Measurements from ENCODE around the gene GPC6. TPM values are rescaled to one million over a fixed set of nuclear protein-coding genes. Genes with fewer than 3 reads are reported as not detected.
A peak's percentile ranks its signal among the peaks of the same experiment; 100 is the strongest.

Gene GPC6
- total RNA-seq, 1 donor: 77.8 TPM

GRCh38 chr13:94239135-94239534 lies 1012.5 kb downstream of the GPC6 start:
- Histone ChIP-seq H3K4me2 (ENCODE audit: insufficient read depth, low read length) (no peak overlapping the region), H3K79me2 (ENCODE audit: insufficient read depth, low read length) (no peaks in the 10 kb centered on the region), H3K36me3 (ENCODE audit: insufficient read depth, low read length) (no peaks in the 10 kb centered on the region), H4K20me1 (ENCODE audit: insufficient read depth, low read length) (no peaks in the 10 kb centered on the region), H3K9me3 (ENCODE audit: low read depth, low read length) (no peaks in the 10 kb centered on the region), H3K4me3 (ENCODE audit: insufficient read depth, low read length) (no peak overlapping the region), H3K4me1 (ENCODE audit: insufficient read depth, low read length) (peaks cover 18% of the 10 kb centered on the region), H2AFZ (ENCODE audit: low read length) (no peak overlapping the region), H3K27ac (ENCODE audit: low read depth, low read length) (peak overlapping the region; percentile 27), H3K27me3 (ENCODE audit: insufficient read depth, low read length) (no peaks in the 10 kb centered on the region)
- no peak for TF ChIP-seq CTCF (IDR thresholded peaks at IDR 0.05; ENCODE audit: extremely low read depth, low read depth, low read length)
- DNase-seq (ENCODE audit: insufficient read length, low spot score, missing footprints): peak; percentile 44

DNA sequence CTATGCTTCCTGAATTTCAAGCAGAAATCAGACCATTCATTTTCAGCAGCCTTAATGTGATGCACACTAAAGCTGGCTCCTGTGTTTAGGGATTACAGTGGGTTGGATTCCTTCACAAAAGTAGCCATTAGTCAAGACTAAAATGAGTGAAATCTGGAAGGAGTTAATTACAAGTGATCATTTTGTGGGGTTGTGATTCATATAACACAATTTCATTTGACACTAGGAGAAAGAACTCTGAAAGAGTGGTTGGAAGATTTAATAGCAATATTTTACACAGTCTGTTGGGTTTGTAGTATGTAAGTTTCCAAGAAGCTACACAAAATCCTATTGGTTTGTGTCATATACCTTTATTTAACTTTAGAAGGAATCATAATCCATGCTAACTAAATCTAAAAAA lies 1015.9 kb downstream of the GPC6 start:
- Histone ChIP-seq H3K4me2 (ENCODE audit: insufficient read depth, low read length) (no peak overlapping the region), H3K36me3 (ENCODE audit: insufficient read depth, low read length) (no peaks in the 10 kb centered on the region), H3K4me1 (ENCODE audit: insufficient read depth, low read length) (peaks cover 11% of the 10 kb centered on the region), H3K27ac (ENCODE audit: low read depth, low read length) (no peak overlapping the region), H4K20me1 (ENCODE audit: insufficient read depth, low read length) (no peaks in the 10 kb centered on the region), H3K4me3 (ENCODE audit: insufficient read depth, low read length) (no peak overlapping the region), H2AFZ (ENCODE audit: low read length) (no peak overlapping the region), H3K27me3 (ENCODE audit: insufficient read depth, low read length) (no peaks in the 10 kb centered on the region), H3K79me2 (ENCODE audit: insufficient read depth, low read length) (no peaks in the 10 kb centered on the region), H3K9me3 (ENCODE audit: low read depth, low read length) (no peaks in the 10 kb centered on the region)
- no peak for TF ChIP-seq CTCF (IDR thresholded peaks at IDR 0.05; ENCODE audit: extremely low read depth, low read depth, low read length)
- no peak for DNase-seq (ENCODE audit: insufficient read length, low spot score, missing footprints)

DNA sequence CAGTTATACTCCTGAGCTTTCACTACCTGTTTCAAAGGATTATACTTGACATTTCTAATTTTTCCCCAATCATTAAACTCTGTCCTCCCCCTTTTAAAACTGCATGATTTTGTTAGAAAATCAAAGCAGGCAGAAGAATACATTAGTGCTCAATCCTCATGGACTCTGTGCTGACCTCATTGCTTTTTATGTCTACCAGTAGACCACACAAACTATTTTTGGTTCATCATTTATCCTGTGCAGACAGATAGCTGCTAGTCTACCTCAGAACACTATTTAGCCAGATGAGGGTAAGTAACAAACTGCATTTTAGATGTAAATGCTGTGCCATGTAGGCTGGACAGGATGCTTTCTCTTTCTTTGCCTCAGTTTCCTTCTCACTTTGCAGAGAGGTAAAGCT lies 1016.9 kb downstream of the GPC6 start:
- no peak for TF ChIP-seq CTCF (IDR thresholded peaks at IDR 0.05; ENCODE audit: extremely low read depth, low read depth, low read length)
- H3K4me1 ChIP-seq (ENCODE audit: insufficient read depth, low read length): peaks cover 11% of the 10 kb centered on the region
- no peaks in the 10 kb centered on the region for H3K79me2 ChIP-seq (ENCODE audit: insufficient read depth, low read length)
- no peaks in the 10 kb centered on the region for H3K27me3 ChIP-seq (ENCODE audit: insufficient read depth, low read length)
- no peak overlapping the region for H3K27ac ChIP-seq (ENCODE audit: low read depth, low read length)
- DNase-seq (ENCODE audit: insufficient read length, low spot score, missing footprints): no peak
- no peak overlapping the region for H2AFZ ChIP-seq (ENCODE audit: low read length)
- H3K36me3 ChIP-seq (ENCODE audit: insufficient read depth, low read length): no peaks in the 10 kb centered on the region
- H4K20me1 ChIP-seq (ENCODE audit: insufficient read depth, low read length): no peaks in the 10 kb centered on the region
- H3K9me3 ChIP-seq (ENCODE audit: low read depth, low read length): no peaks in the 10 kb centered on the region
- no peak overlapping the region for H3K4me2 ChIP-seq (ENCODE audit: insufficient read depth, low read length)
- H3K4me3 ChIP-seq (ENCODE audit: insufficient read depth, low read length): no peak overlapping the region

- no peak for TF ChIP-seq CTCF (IDR thresholded peaks at IDR 0.05; ENCODE audit: extremely low read depth, low read depth, low read length)
- no peak overlapping the region for H3K4me3 ChIP-seq (ENCODE audit: insufficient read depth, low read length)
Observed at GRCh38 chr13:94246495-94246894, 1019.9 kb downstream of the GPC6 start.

More at GRCh38 chr13:94246495-94246894, 1019.9 kb downstream of the GPC6 start:
- Histone ChIP-seq H4K20me1 (ENCODE audit: insufficient read depth, low read length) (no peaks in the 10 kb centered on the region), H3K27ac (ENCODE audit: low read depth, low read length) (no peak overlapping the region), H3K27me3 (ENCODE audit: insufficient read depth, low read length) (no peaks in the 10 kb centered on the region), H3K36me3 (ENCODE audit: insufficient read depth, low read length) (no peaks in the 10 kb centered on the region), H3K79me2 (ENCODE audit: insufficient read depth, low read length) (no peaks in the 10 kb centered on the region), H3K4me1 (ENCODE audit: insufficient read depth, low read length) (peaks cover 13% of the 10 kb centered on the region), H2AFZ (ENCODE audit: low read length) (no peak overlapping the region), H3K4me2 (ENCODE audit: insufficient read depth, low read length) (no peak overlapping the region), H3K9me3 (ENCODE audit: low read depth, low read length) (no peaks in the 10 kb centered on the region)
- DNase-seq (ENCODE audit: insufficient read length, low spot score, missing footprints): no peak

All from osteoblast (primary cell).